Calu3 (cell line): Measurements from ENCODE around the gene RCOR3. TPM values are rescaled to one million over a fixed set of nuclear protein-coding genes. Genes with fewer than 3 reads are reported as not detected.
"Not testable (repeated sequence)": the region's sequence is repeated elsewhere in the genome, so short reads cannot be mapped to it uniquely, and the experiment has no call there.

Experiments
- BruUV-seq: library from RNA; stranded (reverse); fragments of 400-500 nt; replicated peaks from 2 replicates; lab custom pipeline; 2021; lab: Mats Ljungman, UMichigan
- CTCF ChIA-PET: fragments of 300-600 bp; sonication (Branson Sonifier 250); formaldehyde crosslinking; loops from one replicate; lab custom pipeline; 2022; ENCODE audit warnings: antibody characterized with exemption; lab: Charles Lee
- DNase-seq: peaks from one replicate; pipeline ENCODE4 v3.0.0; 2022
- H3K27ac Mint-ChIP-seq: one replicate; pipeline ENCODE4 v1.8.0; 2022; ENCODE audit warnings: mixed read lengths; ENCODE audit not compliant: unreplicated experiment
- H3K27me3 Mint-ChIP-seq: one replicate; pipeline ENCODE4 v1.8.0; 2022; ENCODE audit warnings: mixed read lengths; ENCODE audit not compliant: unreplicated experiment
- H3K36me3 Mint-ChIP-seq: one replicate; pipeline ENCODE4 v1.8.0; 2022; ENCODE audit warnings: mild to moderate bottlenecking, moderate library complexity, mixed read lengths; ENCODE audit not compliant: insufficient read depth, unreplicated experiment
- H3K4me1 Mint-ChIP-seq: one replicate; pipeline ENCODE4 v1.8.0; 2022; ENCODE audit warnings: mild to moderate bottlenecking, low read depth, mixed read lengths; ENCODE audit not compliant: unreplicated experiment
- H3K4me3 Mint-ChIP-seq: one replicate; pipeline ENCODE4 v1.8.0; 2022; ENCODE audit warnings: mild to moderate bottlenecking, low read depth, moderate library complexity, mixed read lengths; ENCODE audit not compliant: unreplicated experiment
- H3K9me3 Mint-ChIP-seq: one replicate; pipeline ENCODE4 v1.8.0; 2022; ENCODE audit warnings: low read depth, mixed read lengths; ENCODE audit not compliant: unreplicated experiment
- CTCF ChIP-seq: fragments of 200-600 bp; IDR thresholded peaks from one replicate; pipeline ENCODE4 v1.8.0; 2022; ENCODE audit warnings: antibody characterized with exemption; ENCODE audit not compliant: unreplicated experiment
- intact Hi-C: fragments of 100-400 bp; cut with micrococcal nuclease; formaldehyde crosslinking; loops from one replicate; pipeline ENCODE4 v1.10.0; 2022; ENCODE audit not compliant: unreplicated experiment
- total RNA-seq: library from RNA; stranded (reverse); gene quantifications from 2 replicates; pipeline ENCODE4 v1.2.3, GENCODE V29; 2022

Gene RCOR3
- total RNA-seq, 1 experiment from 2014 or later, result 54.1 TPM

- Mint-ChIP-seq H3K27ac (no peak overlapping the region), H3K4me3 (no peak overlapping the region), H3K9me3 (no peaks in the 10 kb centered on the region), H3K36me3 (no peaks in the 10 kb centered on the region), H3K4me1 (peaks cover 18% of the 10 kb centered on the region), H3K27me3 (no peaks in the 10 kb centered on the region)
- no TSS peak for BruUV-seq
- CTCF ChIA-PET, result interaction anchor here (1.2 kb wide), 1 partner anchor 11 kb away, joined by 3 read pairs; no protein-coding TSS in a partner anchor
- no peak for TF ChIP-seq CTCF
- intact Hi-C loops, result no loop called here
- no peak for DNase-seq
Observed at GRCh38 chr1:211347077-211347844, 88.1 kb downstream of the RCOR3 start.

DNA sequence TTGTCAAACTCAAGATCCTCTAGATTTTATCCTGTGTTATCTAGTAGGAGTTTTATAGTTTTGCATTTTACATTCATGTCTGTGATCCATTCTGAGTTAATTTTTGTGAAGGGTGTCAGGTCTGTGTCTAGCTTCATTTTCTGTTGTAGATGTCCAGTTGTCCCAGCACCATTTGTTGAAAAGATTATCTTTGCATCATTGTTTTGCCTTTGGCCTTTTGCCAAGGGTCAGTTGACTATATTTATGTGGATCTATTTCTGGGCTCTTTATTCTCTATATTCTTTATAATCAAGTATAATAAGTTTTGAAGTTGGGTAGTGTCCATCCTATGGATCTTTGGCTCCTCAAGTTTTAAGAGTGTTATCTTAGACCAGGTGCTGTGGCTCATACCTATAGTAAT lies 89.4 kb downstream of the RCOR3 start:
- intact Hi-C loops, result no loop called here
- H3K27ac Mint-ChIP-seq, result no peak overlapping the region
- BruUV-seq, result no TSS peak
- H3K9me3 Mint-ChIP-seq, result no peaks in the 10 kb centered on the region
- CTCF ChIA-PET, result interaction anchor here (0.6 kb wide), 1 partner anchor 1959 kb away, joined by 5 read pairs; no protein-coding TSS in a partner anchor
- H3K36me3 Mint-ChIP-seq, result no peaks in the 10 kb centered on the region
- H3K27me3 Mint-ChIP-seq, result no peaks in the 10 kb centered on the region
- TF ChIP-seq CTCF, result no peak
- no peak overlapping the region for H3K4me3 Mint-ChIP-seq
- DNase-seq, result no peak
- peaks cover 18% of the 10 kb centered on the region for H3K4me1 Mint-ChIP-seq

GRCh38 chr1:211349741-211350140 lies 90.6 kb downstream of the RCOR3 start:
- Mint-ChIP-seq H3K4me1 (peaks cover 18% of the 10 kb centered on the region), H3K27ac (no peak overlapping the region), H3K27me3 (no peaks in the 10 kb centered on the region), H3K36me3 (no peaks in the 10 kb centered on the region), H3K4me3 (no peak overlapping the region), H3K9me3 (no peaks in the 10 kb centered on the region)
- no TSS peak for BruUV-seq
- DNase-seq, result peak; percentile 19
- CTCF ChIA-PET, result interaction anchor here (0.6 to 0.7 kb wide), 2 partner anchors 609 to 875 kb away, joined by 3 to 4 read pairs; no protein-coding TSS in a partner anchor
- intact Hi-C loops, result no loop called here
- TF ChIP-seq CTCF, result no peak

DNA sequence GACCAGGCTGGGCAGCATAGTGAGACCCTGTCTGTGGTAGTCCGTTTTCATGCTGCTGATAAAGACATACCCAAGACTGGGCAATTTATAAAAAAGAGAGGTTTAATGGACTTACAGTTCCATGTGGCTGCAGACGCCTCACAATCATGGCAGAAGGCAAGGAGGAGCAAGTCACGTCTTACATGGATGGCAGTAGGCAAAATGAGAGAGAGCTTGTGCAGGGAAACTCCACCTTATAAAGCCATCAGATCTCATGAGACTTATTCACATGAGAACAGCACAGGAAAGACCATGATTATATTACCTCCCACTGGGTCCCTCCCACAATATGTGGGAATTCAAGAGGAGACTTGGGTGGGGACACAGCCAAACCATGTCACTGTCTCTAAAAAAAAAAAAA lies 92.9 kb downstream of the RCOR3 start:
- CTCF ChIA-PET, H3K4me3 Mint-ChIP-seq: not testable (repeated sequence)
- peaks cover 18% of the 10 kb centered on the region for H3K4me1 Mint-ChIP-seq

DNA sequence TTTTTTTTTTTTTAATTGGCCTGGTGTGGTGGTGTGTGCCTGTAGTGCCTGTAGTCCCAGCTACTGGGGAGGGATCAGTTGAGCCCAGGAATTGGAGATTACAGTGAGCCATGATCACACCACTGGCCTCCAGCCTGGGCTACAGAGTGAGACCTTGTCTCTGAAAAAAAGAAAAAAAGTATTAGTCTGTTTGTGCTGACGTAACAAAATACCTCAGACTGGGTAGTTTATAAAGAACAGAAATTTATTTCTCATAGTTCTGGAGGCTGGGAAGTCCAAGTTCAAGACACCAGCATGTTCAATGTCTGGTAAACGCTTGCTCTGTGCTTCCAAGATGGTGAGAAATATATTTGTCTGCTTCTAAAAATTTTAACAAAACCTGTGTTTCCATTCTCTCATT lies 93.3 kb downstream of the RCOR3 start:
- Mint-ChIP-seq H3K4me1 (peaks cover 18% of the 10 kb centered on the region), H3K27me3 (no peaks in the 10 kb centered on the region), H3K27ac (no peak overlapping the region), H3K4me3 (no peak overlapping the region), H3K36me3 (no peaks in the 10 kb centered on the region), H3K9me3 (no peaks in the 10 kb centered on the region)
- intact Hi-C loops, result no loop called here
- DNase-seq, result no peak
- CTCF ChIA-PET, result no interaction called here
- no peak for TF ChIP-seq CTCF
- no TSS peak for BruUV-seq

More for the DNA sequence above, 92.9 kb downstream of the RCOR3 start:
- DNase-seq, intact Hi-C loops, H3K36me3 Mint-ChIP-seq, BruUV-seq, H3K9me3 Mint-ChIP-seq, H3K27me3 Mint-ChIP-seq, H3K27ac Mint-ChIP-seq: not testable (repeated sequence)
